ENCODE results near the gene GFM2. TPM values are rescaled to one million over a fixed set of nuclear protein-coding genes. Genes with fewer than 3 reads are reported as not detected.
"Not testable (repeated sequence)": the region's sequence is repeated elsewhere in the genome, so short reads cannot be mapped to it uniquely, and the experiment has no call there.

Gene GFM2
- total RNA-seq, 4 donors from 2014 or later, result 19.3 to 27.0 (median 24.7) TPM

GRCh38 chr5:74798977-74799911 lies 32.3 kb upstream of the GFM2 start:
- H3K36me3 ChIP-seq, result no peaks in the 10 kb centered on the region
- TF ChIP-seq POLR2AphosphoS5 (IDR thresholded peaks at IDR 0.05) (no peak), POLR2A (IDR thresholded peaks at IDR 0.05) (no peak), EP300 (IDR thresholded peaks at IDR 0.05; ENCODE audit: low read depth) (no peak)
- in situ Hi-C loops (cut with MboI; ENCODE audit: low pct_ligation_motif_present in 1 of 4, low pct_unique_long_range_greater_than_20kb in 1 of 4, low sequenced_read_pairs in 3 of 4) (loop anchor here in 1 of 4 donors (25.0 kb wide), 1 partner anchor 113 kb away; no protein-coding TSS in a partner anchor), intact Hi-C loops (cut with DNase I; ENCODE audit: low total_unique reads) (no loop called here)
- 84 to 95% methylated on average over 5 to 21 of the region's 21 CpGs for WGBS, 2 donors (ENCODE audit: low coverage in 1 of 2)
- no peaks in the 10 kb centered on the region for H3K27me3 ChIP-seq
- H3K27ac ChIP-seq, result no peak overlapping the region
- H3K9me3 ChIP-seq, result no peaks in the 10 kb centered on the region
- no peak overlapping the region for H3K4me3 ChIP-seq
- DNase-seq, result no peak
- peaks cover 0 to 4% (median 0%) of the 10 kb centered on the region in 4 donors for H3K4me1 ChIP-seq

GRCh38 chr5:74791669-74792068 lies 24.8 kb upstream of the GFM2 start:
- WGBS, 2 donors (ENCODE audit: low coverage in 1 of 2), result 91 to 92% methylated on average over 3 of the region's 3 CpGs
- H3K9me3 ChIP-seq; H3K4me1 ChIP-seq; H3K27me3 ChIP-seq; DNase-seq; intact Hi-C loops (cut with DNase I; ENCODE audit: low total_unique reads); H3K36me3 ChIP-seq; H3K4me3 ChIP-seq; H3K27ac ChIP-seq: not testable (repeated sequence)
- in situ Hi-C loops (cut with MboI; ENCODE audit: low pct_ligation_motif_present in 1 of 4, low pct_unique_long_range_greater_than_20kb in 1 of 4, low sequenced_read_pairs in 3 of 4), result loop anchor here in 1 of 4 donors (25.0 kb wide), 1 partner anchor 121 kb away; no protein-coding TSS in a partner anchor

- H3K4me1 ChIP-seq, result no peaks in the 10 kb centered on the region
- no peak for DNase-seq
- no peak overlapping the region for H3K4me3 ChIP-seq
- no peak for TF ChIP-seq POLR2AphosphoS5 (IDR thresholded peaks at IDR 0.05)
- no peak for TF ChIP-seq CTCF (IDR thresholded peaks at IDR 0.05)
- no peak for TF ChIP-seq EP300 (IDR thresholded peaks at IDR 0.05; ENCODE audit: low read depth)
- no peak for TF ChIP-seq POLR2A (IDR thresholded peaks at IDR 0.05)
- no peak overlapping the region for H3K27ac ChIP-seq
- no peaks in the 10 kb centered on the region for H3K36me3 ChIP-seq
- 89% methylated on average over 6 of the region's 6 CpGs; no CpG with 5 or more reads in 1 of the 2 donors for WGBS, 2 donors (ENCODE audit: low coverage in 1 of 2)
- H3K9me3 ChIP-seq, result no peaks in the 10 kb centered on the region
- H3K27me3 ChIP-seq, result no peaks in the 10 kb centered on the region
- in situ Hi-C loops (cut with MboI; ENCODE audit: low pct_ligation_motif_present in 1 of 4, low pct_unique_long_range_greater_than_20kb in 1 of 4, low sequenced_read_pairs in 3 of 4) (loop anchor here in 1 of 4 donors (25.0 kb wide), 1 partner anchor 125 kb away; no protein-coding TSS in a partner anchor), intact Hi-C loops (cut with DNase I; ENCODE audit: low total_unique reads) (no loop called here)
Measured at GRCh38 chr5:74787424-74787823, 20.5 kb upstream of the GFM2 start.

- WGBS, 2 donors (ENCODE audit: low coverage in 1 of 2), result 76 to 80% methylated on average over 4 to 6 of the region's 6 CpGs
- no peak overlapping the region for H3K27ac ChIP-seq
- in situ Hi-C loops (cut with MboI; ENCODE audit: low pct_ligation_motif_present in 1 of 4, low pct_unique_long_range_greater_than_20kb in 1 of 4, low sequenced_read_pairs in 3 of 4) (loop anchor here in 1 of 4 donors (25.0 kb wide), 1 partner anchor 125 kb away; no protein-coding TSS in a partner anchor), intact Hi-C loops (cut with DNase I; ENCODE audit: low total_unique reads) (no loop called here)
- peak; percentile 14 for DNase-seq
- no peaks in the 10 kb centered on the region for H3K27me3 ChIP-seq
- no peaks in the 10 kb centered on the region for H3K9me3 ChIP-seq
- H3K4me3 ChIP-seq, result no peak overlapping the region
- TF ChIP-seq POLR2A (IDR thresholded peaks at IDR 0.05) (no peak), CTCF (IDR thresholded peaks at IDR 0.05) (peak in 4 of 5 experiments; percentile 24 to 39 (median 31))
- H3K4me1 ChIP-seq, result no peaks in the 10 kb centered on the region
- no peaks in the 10 kb centered on the region for H3K36me3 ChIP-seq
Measured at GRCh38 chr5:74786851-74787250, 19.9 kb upstream of the GFM2 start.

- WGBS, 2 donors (ENCODE audit: low coverage in 1 of 2), result 35 to 54% methylated on average over 2 of the region's 2 CpGs
- Histone ChIP-seq H3K9me3 (no peaks in the 10 kb centered on the region), H3K4me1 (no peaks in the 10 kb centered on the region), H3K27me3 (no peaks in the 10 kb centered on the region), H3K4me3 (no peak overlapping the region), H3K27ac (no peak overlapping the region), H3K36me3 (peaks cover 0 to 27% (median 10%) of the 10 kb centered on the region in 4 donors)
- no peak for DNase-seq
- no peak for TF ChIP-seq POLR2AphosphoS5 (IDR thresholded peaks at IDR 0.05)
- no peak for TF ChIP-seq CTCF (IDR thresholded peaks at IDR 0.05)
- TF ChIP-seq POLR2A (IDR thresholded peaks at IDR 0.05), result no peak
- TF ChIP-seq EP300 (IDR thresholded peaks at IDR 0.05; ENCODE audit: low read depth), result no peak
- in situ Hi-C loops (cut with MboI; ENCODE audit: low pct_ligation_motif_present in 1 of 4, low pct_unique_long_range_greater_than_20kb in 1 of 4, low sequenced_read_pairs in 3 of 4) (loop anchor here in 1 of 4 donors (25.0 kb wide), 1 partner anchor 134 kb away; no protein-coding TSS in a partner anchor), intact Hi-C loops (cut with DNase I; ENCODE audit: low total_unique reads) (no loop called here)
Measured at GRCh38 chr5:74778609-74779008, 11.7 kb upstream of the GFM2 start.

Data from transverse colon (tissue), 4 donors.